Skeletal muscle satellite cell (primary cell): ENCODE results near the gene RPS14.
"Not testable (repeated sequence)": the region's sequence is repeated elsewhere in the genome, so short reads cannot be mapped to it uniquely, and the experiment has no call there.

Experiments
- H3K27me3 ChIP-seq: 2 replicates; pipeline ENCODE4 v1.7.0; 2013; ENCODE audit warnings: low read length; ENCODE audit not compliant: control insufficient read depth, insufficient read depth
- H3K36me3 ChIP-seq: 2 replicates; pipeline ENCODE4 v1.7.0; 2013; ENCODE audit warnings: mild to moderate bottlenecking, control low read depth, low read length; ENCODE audit not compliant: insufficient read depth
- H3K4me1 ChIP-seq: 2 replicates; pipeline ENCODE4 v1.7.0; 2013; ENCODE audit warnings: low read length; ENCODE audit not compliant: control insufficient read depth, insufficient read depth
- H3K4me2 ChIP-seq: 2 replicates; pipeline ENCODE4 v1.7.0; 2013; ENCODE audit warnings: mild to moderate bottlenecking, low read length
- H3K4me3 ChIP-seq: 2 replicates; pipeline ENCODE4 v1.7.0; 2013; ENCODE audit warnings: low read length
- H3K9ac ChIP-seq: 2 replicates; pipeline ENCODE4 v1.7.0; 2013; ENCODE audit warnings: mild to moderate bottlenecking, low read depth, low read length, moderate library complexity
- H3K9me3 ChIP-seq: replicated peaks from 2 replicates; pipeline ENCODE4 v1.7.0; 2013; ENCODE audit warnings: mild to moderate bottlenecking, control low read depth, low read length

Gene RPS14

DNA sequence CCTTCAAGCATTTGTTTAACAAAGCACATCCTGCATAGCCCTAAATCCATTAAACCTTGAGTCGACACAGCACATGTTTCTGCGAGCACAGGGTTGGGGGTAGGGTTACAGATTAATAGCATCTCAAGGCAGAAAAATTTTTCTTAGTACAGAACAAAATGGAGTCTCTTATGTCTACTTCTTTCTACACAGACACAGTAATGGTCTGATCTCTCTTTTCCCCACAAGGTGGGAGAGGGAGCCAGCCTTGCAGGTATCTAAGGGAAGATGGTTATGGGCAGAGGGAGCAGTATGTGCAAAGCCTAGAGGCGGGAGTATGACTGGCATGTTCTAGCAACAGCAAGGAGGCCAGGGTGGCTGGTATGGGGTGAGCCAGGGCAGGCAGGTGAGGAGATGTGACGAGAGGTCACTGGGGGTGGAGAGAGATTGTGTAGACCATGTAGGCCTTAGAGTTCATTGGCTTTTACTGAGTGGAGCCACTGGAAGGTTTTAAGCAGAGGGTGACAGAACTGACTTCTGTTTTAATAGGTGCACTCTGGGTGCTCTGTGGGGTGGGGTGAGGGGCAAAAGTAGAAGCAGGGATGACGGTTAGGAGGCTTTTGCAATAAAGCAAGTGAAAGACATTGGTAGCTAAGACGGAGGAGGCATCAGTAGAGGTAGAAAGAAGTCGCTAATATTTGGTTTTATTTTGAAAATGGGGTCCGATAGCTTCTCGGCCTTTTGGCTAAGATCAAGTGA, 5.1 kb upstream of the RPS14 start:
- Histone ChIP-seq H3K4me3 (no peak overlapping the region), H3K9me3 (no peaks in the 10 kb centered on the region), H3K4me1 (peaks cover 7% of the 10 kb centered on the region)

DNA sequence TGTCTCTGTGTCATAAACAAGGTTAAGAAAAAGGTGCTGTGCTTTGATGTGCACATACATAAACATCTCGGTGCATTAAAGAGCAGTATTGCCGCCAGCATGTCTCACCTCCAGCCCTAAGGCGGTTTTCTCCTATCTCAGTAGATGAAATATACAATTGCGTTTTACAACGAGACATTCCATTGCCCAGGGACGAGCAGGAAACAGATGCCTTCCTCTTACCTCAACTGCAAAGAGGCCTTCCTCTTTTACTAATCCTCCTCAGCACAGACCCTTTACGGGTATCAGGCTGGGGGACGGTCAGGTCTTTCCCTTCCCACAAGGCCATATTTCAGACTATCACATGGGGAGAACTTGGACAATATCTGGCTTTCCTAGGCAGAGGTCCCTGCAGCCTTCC, 4.5 kb upstream of the RPS14 start:
- not testable (repeated sequence) for H3K4me1 ChIP-seq, H3K9me3 ChIP-seq, H3K4me2 ChIP-seq, H3K4me3 ChIP-seq, H3K27me3 ChIP-seq, H3K9ac ChIP-seq, H3K36me3 ChIP-seq

More for the DNA sequence above, 5.1 kb upstream of the RPS14 start:
- Histone ChIP-seq H3K36me3 (no peaks in the 10 kb centered on the region), H3K9ac (no peak overlapping the region), H3K4me2 (no peak overlapping the region), H3K27me3 (no peaks in the 10 kb centered on the region)

DNA sequence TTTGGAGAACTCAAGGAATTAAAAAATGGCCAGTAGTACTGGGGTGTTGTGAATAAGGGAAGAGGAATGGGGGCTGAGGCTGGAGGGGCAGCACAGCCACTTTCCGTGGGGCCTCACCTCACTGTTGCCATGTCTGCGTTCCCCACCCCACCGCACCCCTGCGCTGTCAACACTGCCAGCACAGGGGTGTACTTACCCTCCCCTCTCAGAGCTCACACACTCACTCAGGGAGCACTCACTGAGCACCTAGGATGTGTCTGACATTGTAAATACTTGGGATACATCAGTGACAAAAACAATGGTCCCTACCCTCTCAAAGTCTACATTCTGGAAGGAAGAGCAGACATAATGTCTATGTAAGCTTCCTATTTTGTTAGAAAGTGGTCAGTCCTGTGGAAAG, 3.4 kb upstream of the RPS14 start:
- Histone ChIP-seq H3K36me3 (peaks cover 14% of the 10 kb centered on the region), H3K9me3 (no peaks in the 10 kb centered on the region), H3K4me3 (no peak overlapping the region), H3K27me3 (no peaks in the 10 kb centered on the region), H3K9ac (no peak overlapping the region), H3K4me2 (no peak overlapping the region), H3K4me1 (peaks cover 3% of the 10 kb centered on the region)

- Histone ChIP-seq H3K4me1 (peaks cover 16% of the 10 kb centered on the region), H3K9me3 (no peaks in the 10 kb centered on the region), H3K4me3 (no peak overlapping the region), H3K9ac (no peak overlapping the region), H3K4me2 (no peak overlapping the region), H3K27me3 (no peaks in the 10 kb centered on the region), H3K36me3 (peaks cover 27% of the 10 kb centered on the region)
Measured at GRCh38 chr5:150451594-150451993, 2.1 kb upstream of the RPS14 start.

DNA sequence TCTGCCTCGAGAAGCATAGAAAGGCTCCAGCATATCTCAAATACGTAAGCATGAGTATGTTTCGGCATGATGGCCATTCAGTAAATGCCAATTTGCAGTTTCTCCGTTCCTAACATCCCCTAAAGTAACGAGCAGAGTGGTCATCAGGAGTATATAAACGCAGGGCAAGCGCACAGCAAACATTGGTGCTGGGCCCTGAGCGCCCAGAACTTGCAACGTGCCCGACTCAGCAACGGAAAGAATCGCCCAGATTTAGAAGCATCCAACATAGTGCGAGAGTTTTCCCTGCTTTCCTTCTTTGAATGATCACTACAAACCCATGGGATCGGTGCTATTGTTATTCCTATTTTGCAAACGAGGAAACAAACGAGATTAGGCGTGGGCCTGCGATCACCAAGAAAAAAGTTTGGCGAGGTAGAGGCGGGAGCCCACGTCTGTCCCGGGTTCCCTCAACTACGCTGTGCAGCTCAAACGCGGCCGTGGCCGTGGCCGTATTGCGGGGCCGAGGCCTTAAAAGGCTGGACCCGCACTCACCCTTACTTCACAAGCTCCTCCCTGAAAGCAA, 505 bp downstream of the RPS14 start:
- H3K9ac ChIP-seq = peak overlapping the region; percentile 98
- no peaks in the 10 kb centered on the region for H3K9me3 ChIP-seq
- H3K4me3 ChIP-seq = peak overlapping the region; percentile 87
- H3K4me2 ChIP-seq = peak overlapping the region; percentile 91
- H3K36me3 ChIP-seq = peaks cover 53% of the 10 kb centered on the region
- H3K27me3 ChIP-seq = no peaks in the 10 kb centered on the region
- peaks cover 21% of the 10 kb centered on the region for H3K4me1 ChIP-seq

DNA sequence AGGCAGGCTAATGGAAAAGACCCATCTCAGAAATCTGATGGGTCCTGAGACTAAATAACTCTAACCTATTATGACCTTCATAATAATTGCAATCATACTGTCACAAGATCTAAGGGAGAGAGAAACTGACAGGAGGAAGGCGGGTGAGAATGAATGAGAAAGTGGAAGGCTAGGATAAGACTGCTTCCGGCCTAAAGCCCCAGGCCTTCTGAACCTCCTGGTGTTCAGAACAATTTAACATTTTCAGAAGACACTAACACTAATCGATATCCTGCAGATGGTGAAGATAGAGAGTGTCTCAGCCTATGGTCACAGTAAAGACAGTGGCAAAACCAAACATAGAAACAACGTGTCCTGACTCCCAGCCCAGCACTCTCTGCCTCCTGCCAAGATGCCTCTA, 1.2 kb downstream of the RPS14 start:
- Histone ChIP-seq H3K4me2 (peak overlapping the region; percentile 91), H3K9ac (peak overlapping the region; percentile 98), H3K9me3 (no peaks in the 10 kb centered on the region), H3K4me3 (peak overlapping the region; percentile 87), H3K36me3 (peaks cover 60% of the 10 kb centered on the region), H3K27me3 (no peaks in the 10 kb centered on the region), H3K4me1 (peaks cover 21% of the 10 kb centered on the region)

- Histone ChIP-seq H3K9me3 (no peaks in the 10 kb centered on the region), H3K4me2 (peak overlapping the region; percentile 91), H3K4me3 (peak overlapping the region; percentile 87), H3K4me1 (peaks cover 21% of the 10 kb centered on the region), H3K9ac (peak overlapping the region; percentile 98), H3K27me3 (no peaks in the 10 kb centered on the region), H3K36me3 (peaks cover 62% of the 10 kb centered on the region)
Measured at GRCh38 chr5:150447188-150447587, 2.4 kb downstream of the RPS14 start.

DNA sequence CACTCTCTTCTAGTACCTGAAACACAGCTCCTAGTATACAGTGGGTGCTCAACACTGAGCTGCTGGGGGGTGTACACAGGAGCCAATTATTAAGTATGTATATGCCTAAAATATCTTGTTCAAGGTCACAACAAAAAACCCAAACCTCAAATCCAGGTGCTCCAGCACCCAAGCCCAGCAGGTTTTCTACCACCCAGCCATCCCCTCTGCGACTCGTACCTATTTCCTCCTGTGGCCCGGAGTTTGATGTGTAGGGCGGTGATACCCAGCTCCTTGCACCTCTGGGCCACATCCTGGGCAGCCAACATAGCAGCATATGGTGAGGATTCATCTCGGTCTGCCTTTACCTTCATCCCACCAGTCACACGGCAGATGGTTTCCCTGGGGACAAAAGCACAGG, 3.0 kb downstream of the RPS14 start:
- no peaks in the 10 kb centered on the region for H3K27me3 ChIP-seq
- H3K9ac ChIP-seq = peak overlapping the region; percentile 98
- peak overlapping the region; percentile 91 for H3K4me2 ChIP-seq
- H3K9me3 ChIP-seq = no peaks in the 10 kb centered on the region
- H3K4me1 ChIP-seq = peaks cover 21% of the 10 kb centered on the region
- peaks cover 62% of the 10 kb centered on the region for H3K36me3 ChIP-seq
- H3K4me3 ChIP-seq = no peak overlapping the region

DNA sequence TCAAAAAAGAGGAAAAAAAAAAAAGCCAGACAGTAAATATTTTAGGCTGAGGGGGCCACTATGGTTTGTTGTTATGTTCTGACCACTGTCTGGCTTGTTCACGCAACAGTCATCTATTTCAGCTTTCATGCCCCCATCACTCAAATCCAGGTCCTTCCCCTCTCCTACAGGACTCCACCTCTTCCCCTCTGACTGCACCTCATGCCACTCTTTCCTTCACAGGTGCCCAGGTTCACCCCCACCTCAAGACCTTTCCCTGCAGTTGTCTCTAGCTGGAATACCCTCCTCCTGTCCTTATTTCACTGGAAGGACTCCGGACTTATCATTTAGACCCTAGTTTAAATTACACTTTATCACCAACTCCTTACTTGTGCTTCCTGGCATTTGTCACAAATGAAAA, 3.5 kb downstream of the RPS14 start:
- Histone ChIP-seq H3K4me1 (peaks cover 21% of the 10 kb centered on the region), H3K9ac (peak overlapping the region; percentile 98), H3K9me3 (no peaks in the 10 kb centered on the region), H3K4me2 (no peak overlapping the region), H3K4me3 (no peak overlapping the region), H3K27me3 (no peaks in the 10 kb centered on the region), H3K36me3 (peaks cover 62% of the 10 kb centered on the region)

DNA sequence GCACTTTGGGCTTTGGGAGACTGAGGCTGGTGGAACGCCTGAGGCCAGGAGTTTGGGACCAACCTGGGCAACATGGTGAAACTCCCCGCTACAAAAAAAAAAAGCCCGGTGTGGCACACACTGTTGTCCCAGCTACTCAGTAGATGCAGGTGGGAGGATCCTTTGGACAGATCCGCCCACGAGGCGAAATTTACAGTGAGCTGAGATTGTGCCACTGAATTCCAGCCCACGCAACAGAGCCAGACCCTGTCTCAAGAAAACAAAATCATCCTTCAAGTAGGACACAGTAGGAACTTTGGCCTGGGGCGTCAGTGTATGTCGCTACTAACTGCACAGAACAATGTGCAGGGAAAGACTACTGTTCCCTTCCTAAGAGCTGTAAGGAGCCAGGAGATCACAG, 4.8 kb downstream of the RPS14 start:
- H3K4me1 ChIP-seq = peaks cover 21% of the 10 kb centered on the region
- H3K9ac ChIP-seq = no peak overlapping the region
- H3K4me2 ChIP-seq = no peak overlapping the region
- no peaks in the 10 kb centered on the region for H3K27me3 ChIP-seq
- H3K9me3 ChIP-seq = no peaks in the 10 kb centered on the region
- peaks cover 62% of the 10 kb centered on the region for H3K36me3 ChIP-seq
- H3K4me3 ChIP-seq = no peak overlapping the region

DNA sequence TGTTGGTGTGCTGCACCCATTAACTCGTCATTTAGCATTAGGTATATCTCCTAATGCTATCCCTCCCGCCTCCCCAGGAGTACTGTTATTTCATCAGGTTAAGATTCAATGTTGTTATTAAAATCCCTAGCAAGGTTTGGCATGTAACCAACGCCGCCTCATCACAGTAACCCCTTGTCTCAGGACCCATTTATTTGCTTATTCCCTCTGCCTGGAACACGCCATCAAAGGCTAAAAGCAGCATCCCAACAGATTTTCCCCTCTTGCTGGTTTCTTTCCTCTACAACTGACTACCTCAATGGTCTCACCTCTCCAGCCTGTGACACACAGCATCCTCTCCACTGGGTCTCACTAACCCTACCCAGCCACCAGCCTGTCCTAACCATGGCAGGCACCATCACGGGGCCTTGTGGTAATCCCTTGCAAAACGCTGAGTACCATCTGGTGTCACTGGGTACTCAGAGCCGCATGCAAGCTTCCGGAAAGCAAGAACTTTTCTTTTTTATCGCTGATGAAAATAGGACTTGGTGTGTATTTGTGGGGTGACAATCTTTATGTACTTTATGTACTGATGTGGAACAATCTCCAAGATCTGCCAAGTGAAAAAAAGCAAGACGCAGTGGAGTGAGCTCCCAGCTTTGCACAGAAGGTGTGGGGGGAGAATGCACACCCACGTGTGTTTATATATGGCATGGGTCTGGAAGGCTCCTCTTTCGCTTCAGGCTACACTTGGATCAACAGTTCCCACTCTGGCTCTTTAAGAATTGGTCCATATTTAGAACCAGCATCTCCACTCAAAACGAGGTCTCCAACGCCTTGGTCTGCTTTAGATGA, 6.1 kb downstream of the RPS14 start:
- H3K4me2 ChIP-seq = no peak overlapping the region
- no peak overlapping the region for H3K4me3 ChIP-seq
- H3K27me3 ChIP-seq = no peaks in the 10 kb centered on the region
- H3K36me3 ChIP-seq = peaks cover 54% of the 10 kb centered on the region
- H3K9me3 ChIP-seq = no peaks in the 10 kb centered on the region
- peaks cover 21% of the 10 kb centered on the region for H3K4me1 ChIP-seq
- no peak overlapping the region for H3K9ac ChIP-seq
